ACC112 (cell line): ENCODE data around the gene TROAP.

ENCODE experiments used
- H2AFZ ChIP-seq: fragments of 200-600 bp; sonication (generic); one replicate; pipeline ENCODE4 v1.6.0; 2017; ENCODE audit warnings: antibody characterized with exemption, low read length; ENCODE audit not compliant: unreplicated experiment
- H3K27ac ChIP-seq: fragments of 200-600 bp; sonication (generic); 2 replicates; pipeline ENCODE4 v1.5.1; 2014; ENCODE audit warnings: low read depth, mild to moderate bottlenecking, antibody characterized with exemption, low read length, moderate library complexity
- H3K27me3 ChIP-seq: fragments of 200-600 bp; sonication (generic); 2 replicates; pipeline ENCODE4 v1.6.1; 2014; ENCODE audit warnings: mild to moderate bottlenecking, antibody characterized with exemption, low read length, moderate library complexity, mixed read lengths; ENCODE audit not compliant: insufficient read depth
- H3K36me3 ChIP-seq: fragments of 200-600 bp; sonication (generic); 2 replicates; pipeline ENCODE4 v1.6.1; 2016; ENCODE audit warnings: mild to moderate bottlenecking, antibody characterized with exemption, low read length, moderate library complexity, mixed read lengths; ENCODE audit not compliant: insufficient read depth
- H3K4me1 ChIP-seq: fragments of 200-600 bp; sonication (generic); one replicate; pipeline ENCODE4 v1.6.1; 2016; ENCODE audit warnings: low read length, mixed read lengths; ENCODE audit not compliant: insufficient read depth, unreplicated experiment, control insufficient read depth
- H3K4me3 ChIP-seq: fragments of 200-600 bp; sonication (generic); 2 replicates; pipeline ENCODE4 v1.5.1; 2014; ENCODE audit warnings: mild to moderate bottlenecking, low read depth, low read length
- H3K79me2 ChIP-seq: fragments of 200-600 bp; sonication (generic); one replicate; pipeline ENCODE4 v1.6.0; 2016; ENCODE audit warnings: low read length; ENCODE audit not compliant: control insufficient read depth, unreplicated experiment, insufficient read depth

Gene TROAP

DNA sequence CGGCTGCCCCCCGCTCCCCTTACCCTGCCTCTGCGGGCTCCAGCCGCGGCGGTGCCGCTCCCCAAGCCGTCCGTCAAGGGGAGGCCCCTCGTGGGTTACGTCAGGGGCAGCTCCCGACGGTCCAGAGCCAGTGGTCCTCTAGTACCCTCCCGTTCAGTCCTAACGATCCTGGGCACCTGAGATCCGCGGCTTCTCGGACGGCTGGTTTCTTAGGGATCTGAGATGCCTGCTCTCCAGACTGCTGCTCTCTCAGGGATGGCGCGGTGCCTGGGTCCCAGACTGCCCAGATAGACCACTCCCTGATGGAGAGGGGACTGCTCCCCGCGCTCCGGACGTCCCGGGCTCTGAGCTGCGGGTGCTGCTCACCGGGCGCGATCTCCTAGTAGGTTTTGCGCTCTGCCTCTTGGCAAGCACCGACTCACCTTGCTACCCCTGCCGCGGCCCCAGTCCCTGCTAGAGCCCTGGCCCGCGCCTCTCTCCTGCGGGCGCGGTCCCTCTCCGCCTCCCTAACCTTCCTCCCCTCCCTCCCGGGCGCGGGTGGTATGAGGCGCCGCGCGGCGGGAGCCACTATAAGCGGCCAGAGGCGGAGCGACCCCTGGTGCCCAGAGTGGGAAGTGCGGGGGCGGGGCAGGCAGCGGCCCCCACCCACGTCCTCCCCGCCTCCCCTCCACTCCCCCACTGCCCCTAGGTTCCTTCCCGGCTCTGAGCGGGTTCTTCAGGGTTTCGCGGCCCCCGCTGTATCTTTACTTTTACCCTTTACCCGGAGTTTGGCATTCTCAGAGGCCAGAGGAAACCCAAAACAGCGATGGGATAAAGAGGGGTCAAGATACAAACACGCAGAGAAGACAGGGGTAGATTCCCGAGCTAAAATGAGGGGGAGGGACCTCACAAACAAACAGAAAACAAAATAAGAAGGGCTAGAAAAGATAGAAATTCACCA, 13.9 kb downstream of the TROAP start, which contains the start of gene C1QL4:
Gene C1QL4 (minus strand): TSS at position 544 of the 940 bp plus-strand sequence. CDS start 711 bp downstream, outside the sequence.
- H2AFZ ChIP-seq = peak within 1 kb of the TSS; percentile 68
- peak within 1 kb of the TSS; percentile 55 for H3K4me3 ChIP-seq
- H3K4me1 ChIP-seq = no peaks in the 10 kb centered on the region
- peaks cover 44% of the 10 kb centered on the region for H3K27me3 ChIP-seq
- H3K36me3 ChIP-seq = no peaks in the 10 kb centered on the region
- H3K79me2 ChIP-seq = no peaks in the 10 kb centered on the region
- no peak within 1 kb of the TSS for H3K27ac ChIP-seq

DNA sequence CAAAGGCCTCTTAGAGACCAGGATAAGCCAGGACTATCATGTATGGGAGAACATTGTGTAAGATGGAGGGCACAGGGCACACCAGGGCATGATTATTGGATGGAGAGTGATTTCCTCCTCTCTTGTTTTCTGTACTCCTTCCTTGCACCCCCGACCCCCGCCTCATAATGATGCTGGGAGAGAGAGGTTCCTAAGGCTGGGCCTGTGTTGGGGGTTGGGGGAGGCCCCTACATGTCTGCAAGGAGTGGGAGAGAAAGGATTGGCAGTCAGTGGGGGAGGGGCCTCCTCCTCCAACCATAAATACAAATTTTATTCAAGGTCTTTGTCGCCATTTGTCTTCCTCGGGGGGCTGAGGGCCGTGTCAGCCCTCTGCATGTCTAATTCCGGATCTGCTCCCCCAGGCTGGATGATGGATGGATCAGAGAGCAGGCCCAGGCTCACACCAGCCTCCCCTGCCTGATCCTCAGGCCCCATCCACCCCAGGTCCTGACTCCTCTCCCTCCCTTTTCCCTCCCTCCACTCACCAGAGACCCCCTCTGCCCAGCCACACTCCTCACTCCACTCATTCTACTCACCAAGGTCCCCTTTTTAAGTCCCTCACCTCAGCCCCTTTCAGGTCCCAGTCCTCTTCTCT, 15.9 kb downstream of the TROAP start:
- peaks cover 63% of the 10 kb centered on the region for H3K27me3 ChIP-seq
- H3K79me2 ChIP-seq = no peaks in the 10 kb centered on the region
- H3K4me3 ChIP-seq = no peak overlapping the region
- H3K36me3 ChIP-seq = no peaks in the 10 kb centered on the region
- H3K4me1 ChIP-seq = peaks cover 6% of the 10 kb centered on the region
- H3K27ac ChIP-seq = no peak overlapping the region
- H2AFZ ChIP-seq = no peak overlapping the region

DNA sequence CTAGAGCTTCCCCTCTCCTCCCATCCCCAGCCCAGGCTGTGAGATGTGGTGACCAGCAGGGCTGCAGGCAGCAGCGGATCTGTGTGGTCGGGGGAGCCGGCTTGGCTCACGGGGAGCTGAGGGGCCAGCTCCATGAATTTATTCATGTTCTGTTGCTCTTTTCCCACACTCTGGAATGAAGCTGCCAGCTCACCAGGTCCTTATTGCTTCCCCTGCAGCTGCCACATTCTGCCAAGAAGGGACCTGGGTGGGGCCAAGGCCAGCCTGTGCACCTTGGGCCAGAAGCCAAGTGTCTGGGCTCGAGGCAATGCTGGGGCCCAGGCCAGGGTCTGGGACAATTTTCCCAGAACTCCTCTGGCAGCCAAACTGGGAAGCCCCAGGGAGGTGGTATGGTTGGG, 16.4 kb downstream of the TROAP start:
- no peak overlapping the region for H3K27ac ChIP-seq
- peaks cover 66% of the 10 kb centered on the region for H3K27me3 ChIP-seq
- H3K4me1 ChIP-seq = peaks cover 6% of the 10 kb centered on the region
- H3K4me3 ChIP-seq = no peak overlapping the region
- H3K36me3 ChIP-seq = no peaks in the 10 kb centered on the region
- no peaks in the 10 kb centered on the region for H3K79me2 ChIP-seq
- H2AFZ ChIP-seq = no peak overlapping the region

DNA sequence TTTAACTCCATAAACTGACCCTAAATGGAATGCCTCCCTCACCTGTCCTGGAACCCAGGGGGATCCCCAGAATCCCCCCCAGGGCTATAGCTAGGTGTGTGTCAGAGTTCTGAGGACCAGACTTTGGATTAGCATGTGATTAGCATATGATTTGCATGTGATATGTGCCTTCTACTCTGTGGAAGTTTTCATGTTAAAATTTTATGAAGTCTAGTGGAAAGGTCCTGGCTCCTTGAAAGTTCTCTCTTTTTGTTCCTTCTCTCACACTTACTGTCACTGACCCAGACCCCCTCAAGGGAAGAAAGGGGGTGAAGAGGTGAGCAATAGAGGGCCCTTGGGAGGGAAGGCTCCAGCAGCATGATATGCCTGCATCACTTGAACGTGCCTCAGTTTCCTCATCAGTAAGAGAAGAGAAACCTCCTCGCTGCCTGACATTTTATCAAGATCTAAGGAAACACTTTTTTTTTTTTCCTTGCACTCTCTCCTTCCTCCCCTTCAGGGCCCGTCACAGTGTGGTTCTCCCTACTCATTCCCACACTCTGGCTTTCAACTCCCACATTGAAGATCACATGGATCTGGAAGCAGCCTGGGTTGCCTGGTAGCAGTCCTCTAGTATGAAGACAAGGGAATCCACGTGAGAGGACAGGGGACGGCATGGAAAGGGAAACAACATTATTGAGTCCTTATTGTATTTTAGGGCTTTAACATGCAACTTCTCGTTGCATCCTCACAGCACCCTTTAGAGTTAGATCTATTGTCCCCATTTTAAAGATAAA, 17.2 kb downstream of the TROAP start:
- H2AFZ ChIP-seq = no peak overlapping the region
- no peak overlapping the region for H3K27ac ChIP-seq
- H3K27me3 ChIP-seq = peaks cover 68% of the 10 kb centered on the region
- H3K79me2 ChIP-seq = no peaks in the 10 kb centered on the region
- peaks cover 6% of the 10 kb centered on the region for H3K4me1 ChIP-seq
- H3K4me3 ChIP-seq = no peak overlapping the region
- no peaks in the 10 kb centered on the region for H3K36me3 ChIP-seq

DNA sequence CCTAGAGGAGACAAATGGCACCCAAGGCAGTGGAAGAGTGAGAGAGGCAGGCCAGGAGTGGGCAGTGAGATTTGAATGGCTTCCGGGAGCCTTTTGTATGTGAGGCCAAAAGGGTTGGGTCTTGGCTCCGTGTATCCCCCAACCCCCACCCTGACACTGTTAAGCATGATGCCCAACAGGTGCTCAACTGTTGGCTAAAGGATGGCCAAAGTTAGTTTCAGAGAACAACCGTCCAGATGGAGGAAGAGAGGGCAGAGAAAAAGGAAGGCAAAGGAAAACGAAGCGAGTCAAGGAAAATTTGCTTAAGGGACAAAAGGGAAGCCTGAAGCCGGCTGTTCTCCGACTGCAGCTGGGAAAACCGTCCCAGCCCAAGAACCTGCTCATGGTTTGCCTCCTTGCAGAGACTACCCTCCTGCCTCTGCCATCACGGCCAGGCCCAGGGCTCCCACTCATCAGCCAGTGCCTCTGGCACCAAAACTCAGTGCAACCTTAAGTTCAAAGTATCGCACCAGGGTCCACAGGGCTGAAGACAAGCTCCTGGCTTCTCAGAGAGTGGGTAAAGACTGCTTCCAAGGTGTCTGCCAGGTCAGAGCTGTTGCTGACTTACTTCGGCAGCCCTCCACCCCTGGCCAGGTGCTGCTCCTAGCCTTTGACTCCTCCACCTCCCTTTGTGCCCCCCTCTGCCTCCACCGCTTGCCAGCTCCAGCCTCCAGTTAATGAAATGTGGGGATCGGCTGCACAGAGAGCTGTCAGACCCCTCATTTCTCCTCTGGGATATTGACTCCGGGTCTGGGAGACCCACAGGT, 18.1 kb downstream of the TROAP start:
- H3K36me3 ChIP-seq = no peaks in the 10 kb centered on the region
- no peak overlapping the region for H3K27ac ChIP-seq
- H3K27me3 ChIP-seq = peaks cover 68% of the 10 kb centered on the region
- H3K4me3 ChIP-seq = no peak overlapping the region
- peaks cover 6% of the 10 kb centered on the region for H3K4me1 ChIP-seq
- no peaks in the 10 kb centered on the region for H3K79me2 ChIP-seq
- H2AFZ ChIP-seq = no peak overlapping the region

DNA sequence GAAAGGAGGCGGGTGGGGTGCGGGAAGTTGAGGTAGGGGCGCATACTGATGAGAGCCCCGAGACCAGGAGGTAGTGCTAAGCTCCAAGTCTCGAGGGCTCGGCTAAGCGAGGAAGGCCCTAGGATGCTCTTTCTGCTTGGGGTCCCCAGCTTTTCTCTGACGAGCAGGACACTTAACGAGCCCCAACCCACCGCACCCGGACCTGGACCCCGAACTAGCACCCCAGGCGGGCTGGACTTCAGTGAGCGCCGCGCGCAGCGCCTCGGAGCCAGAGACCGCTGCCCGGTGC, 18.7 kb downstream of the TROAP start:
- Histone ChIP-seq H3K4me1 (peaks cover 11% of the 10 kb centered on the region), H3K4me3 (peak overlapping the region; percentile 73), H3K79me2 (no peaks in the 10 kb centered on the region), H3K27ac (no peak overlapping the region), H3K36me3 (no peaks in the 10 kb centered on the region), H3K27me3 (peaks cover 68% of the 10 kb centered on the region), H2AFZ (no peak overlapping the region)

DNA sequence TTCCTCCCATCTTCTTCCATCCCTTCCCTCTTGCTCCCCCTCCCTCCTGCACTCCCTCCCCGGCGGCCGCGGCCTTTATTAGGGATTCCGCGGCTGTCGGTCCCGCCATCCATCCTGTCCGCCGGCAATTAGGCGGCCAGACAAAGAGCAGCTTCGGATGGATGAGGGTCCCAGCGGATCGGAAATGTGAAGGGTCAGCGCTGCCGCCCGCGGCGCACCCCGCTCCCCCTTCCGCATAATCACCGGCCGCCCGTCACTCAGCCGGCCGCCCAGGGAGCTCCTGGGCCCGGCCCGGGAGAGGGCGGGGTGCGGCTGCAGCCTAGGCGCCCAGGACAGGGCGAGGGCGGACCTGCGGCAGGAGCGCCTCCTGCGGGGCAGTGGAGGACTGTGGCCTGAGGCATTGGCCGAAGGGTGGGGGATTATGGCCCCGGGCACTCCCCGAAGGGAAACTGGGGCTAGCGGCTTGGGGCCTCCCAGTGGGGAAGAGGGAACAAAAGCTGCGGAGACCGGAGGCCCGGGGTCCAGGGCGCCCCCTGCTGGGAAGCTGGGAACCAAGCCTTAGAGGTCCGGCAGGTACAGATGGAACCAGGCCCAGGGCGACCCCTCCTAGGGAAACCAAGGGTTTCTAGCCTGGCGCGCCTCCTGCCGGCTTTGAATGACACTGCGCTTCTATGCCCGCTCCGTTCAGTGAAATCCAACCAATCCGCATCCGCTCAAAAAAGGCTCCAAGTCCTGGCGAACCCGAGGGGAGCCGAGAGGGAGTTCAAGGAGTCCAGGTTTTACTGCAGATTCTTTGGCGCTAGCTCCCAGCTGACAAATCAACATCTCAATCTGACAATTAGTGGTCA, 19.2 kb downstream of the TROAP start:
- Histone ChIP-seq H2AFZ (peak overlapping the region; percentile 61), H3K27me3 (peaks cover 71% of the 10 kb centered on the region), H3K36me3 (no peaks in the 10 kb centered on the region), H3K4me3 (peak overlapping the region; percentile 73), H3K79me2 (no peaks in the 10 kb centered on the region), H3K4me1 (peaks cover 16% of the 10 kb centered on the region), H3K27ac (no peak overlapping the region)

DNA sequence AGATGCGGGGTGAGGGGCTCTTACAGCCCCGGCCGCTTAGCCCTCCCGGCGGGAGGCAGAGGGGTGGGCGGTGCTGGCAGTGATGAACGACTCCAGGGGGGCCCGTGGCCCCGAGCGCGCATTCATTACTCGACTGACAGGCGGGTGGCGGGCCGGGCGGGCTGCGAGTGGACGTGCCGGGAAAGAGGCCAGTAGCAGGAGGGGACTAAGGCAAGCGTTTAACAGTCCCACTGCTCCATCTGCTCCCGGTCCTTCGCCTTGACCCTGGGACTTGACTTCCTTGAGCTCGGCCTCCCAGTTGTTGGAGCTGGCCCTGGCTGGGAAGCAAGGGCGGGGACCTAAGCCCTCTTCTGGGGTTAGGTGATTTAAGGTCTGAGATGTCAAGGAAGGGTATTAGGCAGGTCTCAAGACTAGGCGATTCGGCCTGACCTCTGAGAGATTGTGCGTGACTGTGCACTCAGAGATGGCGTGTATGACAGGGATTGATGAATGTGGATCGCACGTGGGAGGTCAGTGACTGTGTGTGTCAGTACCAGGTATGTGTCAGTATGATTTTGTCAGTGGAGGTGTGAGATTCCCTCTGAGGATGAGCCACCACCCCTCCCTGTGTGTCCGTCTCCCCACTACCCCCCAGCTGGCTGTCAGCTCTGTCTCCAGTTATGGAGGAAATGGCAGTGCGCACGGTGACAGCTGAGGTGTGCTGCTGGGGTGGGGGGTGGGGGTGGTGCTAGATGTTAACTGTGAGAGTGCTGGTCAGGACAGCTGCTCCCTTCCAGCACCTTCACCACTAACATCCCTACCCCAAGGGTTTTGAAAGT, 20.1 kb downstream of the TROAP start:
- Histone ChIP-seq H3K79me2 (no peaks in the 10 kb centered on the region), H3K4me3 (peak overlapping the region; percentile 73), H3K4me1 (peaks cover 23% of the 10 kb centered on the region), H3K36me3 (no peaks in the 10 kb centered on the region), H3K27ac (no peak overlapping the region), H2AFZ (peak overlapping the region; percentile 61), H3K27me3 (peaks cover 67% of the 10 kb centered on the region)

DNA sequence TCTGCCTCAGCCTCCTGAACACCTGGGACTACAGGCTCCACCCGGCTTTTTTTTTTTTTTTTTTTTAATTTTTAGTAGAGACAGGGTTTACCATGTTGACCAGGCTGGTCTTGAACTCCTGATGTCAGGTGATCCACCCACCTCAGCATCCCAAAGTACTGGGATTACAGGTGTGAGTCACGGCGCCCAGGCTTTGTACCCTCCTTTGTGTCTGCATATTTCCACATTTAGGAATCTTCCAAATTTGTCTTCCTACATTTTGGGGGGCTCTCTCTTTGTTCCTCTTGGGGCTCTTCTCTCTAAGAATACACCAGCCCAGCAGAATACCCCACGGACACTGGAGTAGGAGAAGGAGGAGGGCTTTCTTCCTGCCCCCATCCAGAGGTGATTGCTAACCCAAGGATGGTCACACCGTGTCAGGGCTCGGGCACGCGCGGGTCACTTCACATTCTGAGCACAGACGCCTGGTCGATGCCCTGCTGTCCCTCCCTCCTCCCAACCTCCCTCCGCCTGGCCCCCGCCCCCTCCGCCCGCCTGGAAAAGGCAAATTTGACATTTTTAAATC, 21.5 kb downstream of the TROAP start:
- Histone ChIP-seq H3K4me3 (no peak overlapping the region), H3K27me3 (peaks cover 67% of the 10 kb centered on the region), H3K4me1 (peaks cover 30% of the 10 kb centered on the region), H3K79me2 (no peaks in the 10 kb centered on the region), H2AFZ (no peak overlapping the region), H3K27ac (no peak overlapping the region), H3K36me3 (no peaks in the 10 kb centered on the region)
